GM12878 (cell line): ENCODE data around the gene COA5. TPM values are rescaled to one million over a fixed set of nuclear protein-coding genes. Genes with fewer than 3 reads are reported as not detected.

Experiments
- ATAC-seq: fragments of 200-7000 bp; cut with Tn5 transposase; 3 replicates; pipeline ENCODE4 v1.9.1; 2020; ENCODE audit warnings: mild to moderate bottlenecking, moderate library complexity
- BruUV-seq: library from RNA; stranded (reverse); fragments of 400-500 nt; replicated peaks from 2 replicates; lab custom pipeline; 2021; lab: Mats Ljungman, UMichigan
- CTCF ChIA-PET: fragments of 300-600 bp; sonication (Branson Sonifier 250); formaldehyde crosslinking; extraction: SDS; loops from one replicate; lab custom pipeline; 2021; ENCODE audit warnings: inconsistent platforms; lab: Yijun Ruan, JAX
- POLR2A ChIA-PET: fragments of 350-600 bp; formaldehyde crosslinking; extraction: SDS; loops from one replicate; lab custom pipeline; 2021; ENCODE audit warnings: inconsistent platforms; lab: Charles Lee
- RAD21 ChIA-PET: fragments of 300-600 bp; sonication (Branson Sonifier 250); formaldehyde crosslinking; loops from one replicate; lab custom pipeline; 2023; ENCODE audit warnings: antibody characterized with exemption; ENCODE audit not compliant: unreplicated experiment; lab: Charles Lee
- SMC1A ChIA-PET: fragments of 300-600 bp; sonication (Branson Sonifier 250); formaldehyde crosslinking; loops from one replicate; lab custom pipeline; 2023; ENCODE audit not compliant: unreplicated experiment, uncharacterized antibody; lab: Charles Lee
- DNase-seq: peaks from one replicate; pipeline ENCODE4 v3.0.0-alpha.2; 2011; ENCODE audit warnings: low read depth, low spot score
- FAIRE-seq: peaks from 3 replicates; lab custom pipeline; 2011; peaks lifted over from hg19 to GRCh38; lab: Jason Lieb, UNC
- H2AFZ ChIP-seq: 2 replicates; pipeline ENCODE4 v1.6.0; 2011; ENCODE audit warnings: low read depth, low read length, control low read depth; ENCODE audit not compliant: control insufficient read depth
- H3K27ac ChIP-seq: 2 replicates; pipeline ENCODE4 v1.5.1; 2011; ENCODE audit warnings: control low read depth; ENCODE audit not compliant: control insufficient read depth, insufficient read depth
- H3K27me3 ChIP-seq, 2 experiments: replicated peaks in 1 of 2; 2 replicates each; pipeline versions ENCODE4 v1.6.0 to v1.6.1; 2011; ENCODE audit warnings: low read length in 1 of 2; ENCODE audit not compliant: control insufficient read depth in 2 of 2, insufficient read depth in 2 of 2
- H3K36me3 ChIP-seq, 2 experiments: 2 replicates each; pipeline ENCODE4 v1.5.1; 2011; ENCODE audit warnings: low read length in 1 of 2; ENCODE audit not compliant: control insufficient read depth in 2 of 2, insufficient read depth in 2 of 2
- H3K4me1 ChIP-seq: 2 replicates; pipeline ENCODE4 v1.6.1; 2011; ENCODE audit warnings: mild to moderate bottlenecking, low read length, moderate library complexity, mixed read lengths; ENCODE audit not compliant: control insufficient read depth, insufficient read depth
- H3K4me2 ChIP-seq: 2 replicates; pipeline ENCODE4 v1.6.0; 2011; ENCODE audit warnings: control low read depth; ENCODE audit not compliant: control insufficient read depth, insufficient read depth
- H3K4me3 ChIP-seq: fragments of 200-600 bp; sonication (generic); 2 replicates; pipeline ENCODE4 v1.5.1; 2016
- H3K79me2 ChIP-seq: 2 replicates; pipeline ENCODE4 v1.6.0; 2011; ENCODE audit warnings: low read length; ENCODE audit not compliant: control insufficient read depth, insufficient read depth
- H3K9ac ChIP-seq: 2 replicates; pipeline ENCODE4 v1.8.0; 2011; ENCODE audit warnings: low read length, control low read depth, mixed read lengths; ENCODE audit not compliant: control insufficient read depth, insufficient read depth
- H3K9me3 ChIP-seq: replicated peaks from 3 replicates; pipeline ENCODE4 v1.5.1; 2011; ENCODE audit warnings: mild to moderate bottlenecking, low read length; ENCODE audit not compliant: control insufficient read depth, insufficient read depth
- H4K20me1 ChIP-seq: 2 replicates; pipeline ENCODE4 v1.6.0; 2011; ENCODE audit not compliant: control insufficient read depth, insufficient read depth
- CREM ChIP-seq: IDR thresholded peaks from 2 replicates; pipeline ENCODE4 v1.6.1; 2014; ENCODE audit warnings: antibody characterized with exemption, low read depth
- GABPA ChIP-seq: IDR thresholded peaks from 2 replicates; pipeline ENCODE4 v1.6.1; 2014; ENCODE audit warnings: antibody characterized with exemption, low read depth, mild to moderate bottlenecking, inconsistent platforms
- IKZF1 ChIP-seq: fragments of 450-650 bp; conservative IDR thresholded peaks from 2 replicates; pipeline ENCODE4 v1.6.1; 2017; ENCODE audit warnings: antibody characterized with exemption, mild to moderate bottlenecking
- SMAD5 ChIP-seq: IDR thresholded peaks from 2 replicates; pipeline ENCODE4 v1.6.1; 2016; ENCODE audit warnings: antibody characterized with exemption, low read depth
- WGBS: methylation state at CpG from one replicate; pipeline ENCODE4 v1.1.6; 2016; ENCODE audit warnings: low lambda C conversion rate; ENCODE audit not compliant: insufficient replicate concordance, insufficient coverage; ENCODE audit errors: missing lambda C conversion rate; 5-methylcytosine and 5-hydroxymethylcytosine counted together
- in situ Hi-C: fragments of 300-500 bp; cut with MboI; formaldehyde crosslinking; loops from 9 replicates; pipeline ENCODE4 v1.14.3; 2018; ENCODE audit warnings: mixed read lengths
- intact Hi-C: fragments of 100-400 bp; cut with micrococcal nuclease; formaldehyde crosslinking; loops from one replicate; pipeline ENCODE4 v1.14.2; 2022; ENCODE audit not compliant: unreplicated experiment
- polyA plus RNA-seq, 11 experiments: library from polyadenylated mRNA; depleted of rRNA in 4 of 11; unstranded in 6 of 11; stranded (reverse) in 5 of 11; fragments of >200 nt; fragmentation: Nextera tagmentation in 4 of 11; fragmentation: Illumina TruSeq in 1 of 11; extraction: Ambion mirVana in 4 of 11; extraction: Trizol in 1 of 11; gene quantifications; 1 replicate in 1 of 11; 2 replicates in 10 of 11; pipeline versions ENCODE4 v1.2.1 to v1.2.3, GENCODE V29; 2011 to 2016; ENCODE audit warnings: inconsistent platforms in 2 of 11, missing spikeins in 2 of 11, low read depth in 1 of 11
- total RNA-seq, 4 experiments: library from RNA; depleted of rRNA in 3 of 4; stranded (reverse); fragments of >200 nt in 3 of 4; fragmentation: Illumina TruSeq in 1 of 4; extraction: Trizol in 1 of 4; gene quantifications; 2 replicates each; pipeline versions ENCODE4 v1.2.1 to v1.2.3, GENCODE V29; 2013 to 2021
- TF ChIP-seq, protein P1 (sequence below): fragments of 450-650 bp; formaldehyde crosslinking; IDR thresholded peaks from 2 replicates; pipeline ENCODE4 v1.4.0; 2022; ENCODE audit warnings: mild to moderate bottlenecking, moderate library complexity
- TF ChIP-seq, protein P2 (sequence below): fragments of 450-650 bp; formaldehyde crosslinking; IDR thresholded peaks from 2 replicates; pipeline ENCODE4 v1.5.0; 2022; ENCODE audit warnings: mild to moderate bottlenecking, missing genetic modification characterization
- TF ChIP-seq, protein P3 (sequence below): fragments of 450-650 bp; IDR thresholded peaks from 2 replicates; pipeline ENCODE4 v1.6.1; 2017; ENCODE audit warnings: antibody characterized with exemption, mild to moderate bottlenecking, moderate library complexity

COA5 gene
- total and polyA plus RNA-seq, 10 of the 15 experiments (the other 5 are each of a cell fraction or from before 2014, with no cell fraction given): 20.7 to 63.3 (median 37.9) TPM

DNA sequence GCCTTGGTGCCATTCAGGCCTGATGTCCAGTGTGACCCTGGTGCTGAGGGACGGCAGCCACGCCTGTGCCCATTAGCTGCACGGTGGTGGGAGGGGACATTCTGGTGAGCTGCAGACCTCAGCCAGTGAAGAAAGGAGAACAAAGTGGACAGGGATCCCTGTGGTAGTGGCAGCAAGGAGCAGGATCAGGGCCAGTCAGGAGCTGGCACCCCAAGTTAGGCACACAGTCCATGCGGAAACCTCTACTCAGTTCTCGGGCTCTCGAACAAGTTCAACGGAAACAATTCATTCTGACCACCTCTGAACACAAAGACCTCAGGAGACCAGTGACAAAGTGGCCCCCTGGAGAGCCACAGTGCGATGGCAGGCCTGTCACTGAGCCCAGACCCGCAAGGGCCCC, 30.1 kb downstream of the COA5 start:
- ATAC-seq (no peak), FAIRE-seq (no peak), DNase-seq (no peak)
- Histone ChIP-seq H3K4me2 (no peak overlapping the region), H4K20me1 (no peaks in the 10 kb centered on the region), H3K9me3 (no peaks in the 10 kb centered on the region), H3K4me1 (peaks cover 8% of the 10 kb centered on the region; the same call in 1 of the 2 replicates), H3K36me3 (peaks cover 30 to 37% of the 10 kb centered on the region in 2 experiments), H3K79me2 (no peaks in the 10 kb centered on the region), H2AFZ (no peak overlapping the region), H3K9ac (no peak overlapping the region), H3K27me3 (no peaks in the 10 kb centered on the region), H3K27ac (no peak overlapping the region), H3K4me3 (no peak overlapping the region)
- intact Hi-C loops: no loop called here
- in situ Hi-C loops: no loop called here
- TF ChIP-seq, protein P1, sequence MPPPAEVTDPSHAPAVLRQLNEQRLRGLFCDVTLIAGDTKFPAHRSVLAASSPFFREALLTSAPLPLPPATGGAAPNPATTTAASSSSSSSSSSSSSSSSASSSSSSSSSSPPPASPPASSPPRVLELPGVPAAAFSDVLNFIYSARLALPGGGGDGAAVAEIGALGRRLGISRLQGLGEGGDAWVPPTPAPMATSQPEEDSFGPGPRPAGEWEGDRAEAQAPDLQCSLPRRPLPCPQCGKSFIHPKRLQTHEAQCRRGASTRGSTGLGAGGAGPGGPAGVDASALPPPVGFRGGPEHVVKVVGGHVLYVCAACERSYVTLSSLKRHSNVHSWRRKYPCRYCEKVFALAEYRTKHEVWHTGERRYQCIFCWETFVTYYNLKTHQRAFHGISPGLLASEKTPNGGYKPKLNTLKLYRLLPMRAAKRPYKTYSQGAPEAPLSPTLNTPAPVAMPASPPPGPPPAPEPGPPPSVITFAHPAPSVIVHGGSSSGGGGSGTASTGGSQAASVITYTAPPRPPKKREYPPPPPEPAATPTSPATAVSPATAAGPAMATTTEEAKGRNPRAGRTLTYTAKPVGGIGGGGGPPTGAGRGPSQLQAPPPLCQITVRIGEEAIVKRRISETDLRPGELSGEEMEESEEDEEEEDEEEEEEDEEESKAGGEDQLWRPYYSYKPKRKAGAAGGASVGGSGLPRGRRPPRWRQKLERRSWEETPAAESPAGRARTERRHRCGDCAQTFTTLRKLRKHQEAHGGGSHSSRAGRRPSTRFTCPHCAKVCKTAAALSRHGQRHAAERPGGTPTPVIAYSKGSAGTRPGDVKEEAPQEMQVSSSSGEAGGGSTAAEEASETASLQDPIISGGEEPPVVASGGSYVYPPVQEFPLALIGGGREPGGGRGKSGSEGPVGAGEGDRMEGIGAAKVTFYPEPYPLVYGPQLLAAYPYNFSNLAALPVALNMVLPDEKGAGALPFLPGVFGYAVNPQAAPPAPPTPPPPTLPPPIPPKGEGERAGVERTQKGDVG (CRISPR knock-in tag): no peak
- no peak for TF ChIP-seq CREM
- ChIA-PET CTCF (interaction anchor here (1.7 kb wide), 1 partner anchor 9 kb away, joined by 6 read pairs; no protein-coding TSS in a partner anchor), SMC1A (no interaction called here), POLR2A (no interaction called here), RAD21 (no interaction called here)
- 100% methylated on average over 9 of the region's 9 CpGs for WGBS
- BruUV-seq: TSS peak; percentile 3

DNA sequence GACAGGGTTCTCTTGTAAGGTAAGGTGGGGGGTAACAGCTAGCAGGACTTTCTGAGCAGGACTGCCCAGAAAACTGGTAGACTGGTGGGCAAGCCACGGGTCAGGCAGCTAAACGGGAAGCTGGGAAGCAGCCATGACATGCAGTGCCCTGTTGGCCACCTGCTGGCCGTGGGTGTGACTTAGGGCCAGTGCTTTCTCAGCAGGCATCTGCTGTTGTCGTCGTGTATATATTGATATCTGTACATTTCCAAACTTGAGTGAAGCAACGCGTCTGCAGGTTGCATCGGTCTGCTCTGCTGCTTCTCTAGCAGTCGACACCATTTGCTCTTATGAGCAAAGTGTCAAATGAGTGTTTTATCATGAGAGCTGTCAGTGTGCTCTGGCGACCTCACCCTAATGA, 31.0 kb downstream of the COA5 start:
- no peak for ATAC-seq
- ChIA-PET SMC1A (no interaction called here), CTCF (interaction anchor here (1.0 to 1.7 kb wide), 2 partner anchors 8 to 489 kb away, joined by 3 to 6 read pairs; no protein-coding TSS in a partner anchor), RAD21 (interaction anchor here (0.5 kb wide), 1 partner anchor 134 kb away, joined by 3 read pairs; no protein-coding TSS in a partner anchor), POLR2A (interaction anchor here (0.6 kb wide), 1 partner anchor 628 kb away, joined by 9 read pairs; no protein-coding TSS in a partner anchor)
- Histone ChIP-seq H3K4me2 (no peak overlapping the region), H3K79me2 (no peaks in the 10 kb centered on the region), H3K36me3 (peaks cover 30 to 35% of the 10 kb centered on the region in 2 experiments), H3K4me3 (no peak overlapping the region), H2AFZ (no peak overlapping the region), H3K4me1 (peaks cover 8% of the 10 kb centered on the region; the same call in 1 of the 2 replicates), H3K9me3 (no peaks in the 10 kb centered on the region), H3K27me3 (no peaks in the 10 kb centered on the region), H4K20me1 (no peaks in the 10 kb centered on the region), H3K27ac (no peak overlapping the region), H3K9ac (no peak overlapping the region)
- 83% methylated on average over 10 of the region's 10 CpGs for WGBS
- no peak for DNase-seq
- in situ Hi-C loops (no loop called here), intact Hi-C loops (no loop called here)
- no peak for FAIRE-seq
- BruUV-seq: no TSS peak
- TF ChIP-seq, protein P2, sequence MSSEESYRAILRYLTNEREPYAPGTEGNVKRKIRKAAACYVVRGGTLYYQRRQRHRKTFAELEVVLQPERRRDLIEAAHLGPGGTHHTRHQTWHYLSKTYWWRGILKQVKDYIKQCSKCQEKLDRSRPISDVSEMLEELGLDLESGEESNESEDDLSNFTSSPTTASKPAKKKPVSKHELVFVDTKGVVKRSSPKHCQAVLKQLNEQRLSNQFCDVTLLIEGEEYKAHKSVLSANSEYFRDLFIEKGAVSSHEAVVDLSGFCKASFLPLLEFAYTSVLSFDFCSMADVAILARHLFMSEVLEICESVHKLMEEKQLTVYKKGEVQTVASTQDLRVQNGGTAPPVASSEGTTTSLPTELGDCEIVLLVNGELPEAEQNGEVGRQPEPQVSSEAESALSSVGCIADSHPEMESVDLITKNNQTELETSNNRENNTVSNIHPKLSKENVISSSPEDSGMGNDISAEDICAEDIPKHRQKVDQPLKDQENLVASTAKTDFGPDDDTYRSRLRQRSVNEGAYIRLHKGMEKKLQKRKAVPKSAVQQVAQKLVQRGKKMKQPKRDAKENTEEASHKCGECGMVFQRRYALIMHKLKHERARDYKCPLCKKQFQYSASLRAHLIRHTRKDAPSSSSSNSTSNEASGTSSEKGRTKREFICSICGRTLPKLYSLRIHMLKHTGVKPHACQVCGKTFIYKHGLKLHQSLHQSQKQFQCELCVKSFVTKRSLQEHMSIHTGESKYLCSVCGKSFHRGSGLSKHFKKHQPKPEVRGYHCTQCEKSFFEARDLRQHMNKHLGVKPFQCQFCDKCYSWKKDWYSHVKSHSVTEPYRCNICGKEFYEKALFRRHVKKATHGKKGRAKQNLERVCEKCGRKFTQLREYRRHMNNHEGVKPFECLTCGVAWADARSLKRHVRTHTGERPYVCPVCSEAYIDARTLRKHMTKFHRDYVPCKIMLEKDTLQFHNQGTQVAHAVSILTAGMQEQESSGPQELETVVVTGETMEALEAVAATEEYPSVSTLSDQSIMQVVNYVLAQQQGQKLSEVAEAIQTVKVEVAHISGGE (CRISPR knock-in tag): no peak
- TF ChIP-seq, protein P3, sequence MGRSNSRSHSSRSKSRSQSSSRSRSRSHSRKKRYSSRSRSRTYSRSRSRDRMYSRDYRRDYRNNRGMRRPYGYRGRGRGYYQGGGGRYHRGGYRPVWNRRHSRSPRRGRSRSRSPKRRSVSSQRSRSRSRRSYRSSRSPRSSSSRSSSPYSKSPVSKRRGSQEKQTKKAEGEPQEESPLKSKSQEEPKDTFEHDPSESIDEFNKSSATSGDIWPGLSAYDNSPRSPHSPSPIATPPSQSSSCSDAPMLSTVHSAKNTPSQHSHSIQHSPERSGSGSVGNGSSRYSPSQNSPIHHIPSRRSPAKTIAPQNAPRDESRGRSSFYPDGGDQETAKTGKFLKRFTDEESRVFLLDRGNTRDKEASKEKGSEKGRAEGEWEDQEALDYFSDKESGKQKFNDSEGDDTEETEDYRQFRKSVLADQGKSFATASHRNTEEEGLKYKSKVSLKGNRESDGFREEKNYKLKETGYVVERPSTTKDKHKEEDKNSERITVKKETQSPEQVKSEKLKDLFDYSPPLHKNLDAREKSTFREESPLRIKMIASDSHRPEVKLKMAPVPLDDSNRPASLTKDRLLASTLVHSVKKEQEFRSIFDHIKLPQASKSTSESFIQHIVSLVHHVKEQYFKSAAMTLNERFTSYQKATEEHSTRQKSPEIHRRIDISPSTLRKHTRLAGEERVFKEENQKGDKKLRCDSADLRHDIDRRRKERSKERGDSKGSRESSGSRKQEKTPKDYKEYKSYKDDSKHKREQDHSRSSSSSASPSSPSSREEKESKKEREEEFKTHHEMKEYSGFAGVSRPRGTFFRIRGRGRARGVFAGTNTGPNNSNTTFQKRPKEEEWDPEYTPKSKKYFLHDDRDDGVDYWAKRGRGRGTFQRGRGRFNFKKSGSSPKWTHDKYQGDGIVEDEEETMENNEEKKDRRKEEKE: no peak
- no peak for TF ChIP-seq IKZF1
- no peak for TF ChIP-seq SMAD5
- no peak for TF ChIP-seq GABPA
